ENCODE measurements around the gene VSNL1.

The VSNL1 gene

GRCh38 chr2:17643031-17643615, 102.6 kb downstream of the VSNL1 start:
- DNase-seq (ENCODE audit: low read depth in 2 of 2, low spot score in 1 of 2): no peak

- no peak for DNase-seq (ENCODE audit: low read depth in 2 of 2, low spot score in 1 of 2)
Observed at GRCh38 chr2:17644997-17645720, 104.7 kb downstream of the VSNL1 start.

GRCh38 chr2:17646081-17646554, 105.6 kb downstream of the VSNL1 start:
- peak in 1 of 2 donors; percentile 5 for DNase-seq (ENCODE audit: low read depth in 2 of 2, low spot score in 1 of 2)

- DNase-seq (ENCODE audit: low read depth in 2 of 2, low spot score in 1 of 2): no peak
Observed at GRCh38 chr2:17646838-17647701, 106.6 kb downstream of the VSNL1 start.

- no peak for DNase-seq (ENCODE audit: low read depth in 2 of 2, low spot score in 1 of 2)
Observed at GRCh38 chr2:17648581-17648980, 108.1 kb downstream of the VSNL1 start.

- DNase-seq (ENCODE audit: low read depth in 2 of 2, low spot score in 1 of 2): no peak
Observed at GRCh38 chr2:17649026-17649425, 108.5 kb downstream of the VSNL1 start.

- DNase-seq (ENCODE audit: low read depth in 2 of 2, low spot score in 1 of 2): no peak
Observed at GRCh38 chr2:17652681-17653394, 112.3 kb downstream of the VSNL1 start.

GRCh38 chr2:17657759-17658158, 117.3 kb downstream of the VSNL1 start:
- DNase-seq (ENCODE audit: low read depth in 2 of 2, low spot score in 1 of 2): no peak

- DNase-seq (ENCODE audit: low read depth in 2 of 2, low spot score in 1 of 2): no peak
Observed at GRCh38 chr2:17658251-17658843, 117.9 kb downstream of the VSNL1 start.

- no peak for DNase-seq (ENCODE audit: low read depth in 2 of 2, low spot score in 1 of 2)
Observed at GRCh38 chr2:17660219-17660618, 119.7 kb downstream of the VSNL1 start.

GRCh38 chr2:17661460-17661859, 121.0 kb downstream of the VSNL1 start:
- DNase-seq (ENCODE audit: low read depth in 2 of 2, low spot score in 1 of 2): no peak

- no peak for DNase-seq (ENCODE audit: low read depth in 2 of 2, low spot score in 1 of 2)
Observed at GRCh38 chr2:17662723-17663122, 122.2 kb downstream of the VSNL1 start.

- DNase-seq (ENCODE audit: low read depth in 2 of 2, low spot score in 1 of 2): no peak
Observed at GRCh38 chr2:17664534-17664933, 124.0 kb downstream of the VSNL1 start.

- DNase-seq (ENCODE audit: low read depth in 2 of 2, low spot score in 1 of 2): no peak
Observed at GRCh38 chr2:17667898-17668297, 127.4 kb downstream of the VSNL1 start.

- no peak for DNase-seq (ENCODE audit: low read depth in 2 of 2, low spot score in 1 of 2)
Observed at GRCh38 chr2:17672583-17673317, 132.3 kb downstream of the VSNL1 start.

GRCh38 chr2:17674817-17675216, 134.3 kb downstream of the VSNL1 start:
- DNase-seq (ENCODE audit: low read depth in 2 of 2, low spot score in 1 of 2): no peak

GRCh38 chr2:17680119-17680518, 139.6 kb downstream of the VSNL1 start:
- no peak for DNase-seq (ENCODE audit: low read depth in 2 of 2, low spot score in 1 of 2)

- DNase-seq (ENCODE audit: low read depth in 2 of 2, low spot score in 1 of 2): no peak
Observed at GRCh38 chr2:17682098-17682857, 141.8 kb downstream of the VSNL1 start.

- DNase-seq (ENCODE audit: low read depth in 2 of 2, low spot score in 1 of 2): no peak
Observed at GRCh38 chr2:17683981-17684380, 143.5 kb downstream of the VSNL1 start.

Data from stimulated activated CD8-positive, alpha-beta memory T cell treated with anti-CD3 and anti-CD28 coated beads, Interleukin-4, amount 100 ng/mL, for 1 hour (primary cell).